ENCODE results near the gene CDKN2B-AS1. TPM values are rescaled to one million over a fixed set of nuclear protein-coding genes. Genes with fewer than 3 reads are reported as not detected.
A peak's percentile ranks its signal among the peaks of the same experiment; 100 is the strongest.

Gene CDKN2B-AS1
- total and polyA plus RNA-seq, 2 experiments from 2014 or later, result 0.14 TPM; not detected in 1

DNA sequence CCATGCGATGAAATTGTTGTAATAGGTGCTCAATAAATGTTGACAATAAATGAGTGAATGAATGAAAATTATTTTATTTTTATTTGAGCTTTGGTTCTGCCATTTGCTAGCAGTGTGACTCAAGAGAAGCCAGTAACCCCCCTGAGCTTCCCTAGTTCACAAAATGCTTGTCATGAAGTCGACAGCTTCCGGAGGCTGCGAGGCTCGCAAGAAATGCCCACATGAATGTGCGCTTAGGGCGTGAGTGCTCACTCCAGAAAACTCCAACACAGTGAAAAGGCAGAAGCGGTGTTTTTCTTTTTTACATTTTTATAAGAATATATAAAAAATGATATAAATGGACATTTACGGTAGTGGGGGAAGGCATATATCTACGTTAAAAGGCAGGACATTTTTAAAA is 26.9 kb upstream of the CDKN2B-AS1 start:
- no peak overlapping the region for H3K4me3 ChIP-seq
- peaks cover 46% of the 10 kb centered on the region for H3K4me1 Mint-ChIP-seq

More for the DNA sequence above, 26.9 kb upstream of the CDKN2B-AS1 start:
- TF ChIP-seq ZNF331 (CRISPR knock-in tag; IDR thresholded peaks at IDR 0.05; ENCODE audit: low read depth) (no peak), EZH2 (IDR thresholded peaks at IDR 0.05; ENCODE audit: low read depth, unreplicated experiment) (peak; percentile 76), JUNB (IDR thresholded peaks at IDR 0.05; ENCODE audit: unreplicated experiment) (no peak), ZNF114 (CRISPR knock-in tag; IDR thresholded peaks at IDR 0.05) (no peak)
- TF ChIP-seq, protein P1, sequence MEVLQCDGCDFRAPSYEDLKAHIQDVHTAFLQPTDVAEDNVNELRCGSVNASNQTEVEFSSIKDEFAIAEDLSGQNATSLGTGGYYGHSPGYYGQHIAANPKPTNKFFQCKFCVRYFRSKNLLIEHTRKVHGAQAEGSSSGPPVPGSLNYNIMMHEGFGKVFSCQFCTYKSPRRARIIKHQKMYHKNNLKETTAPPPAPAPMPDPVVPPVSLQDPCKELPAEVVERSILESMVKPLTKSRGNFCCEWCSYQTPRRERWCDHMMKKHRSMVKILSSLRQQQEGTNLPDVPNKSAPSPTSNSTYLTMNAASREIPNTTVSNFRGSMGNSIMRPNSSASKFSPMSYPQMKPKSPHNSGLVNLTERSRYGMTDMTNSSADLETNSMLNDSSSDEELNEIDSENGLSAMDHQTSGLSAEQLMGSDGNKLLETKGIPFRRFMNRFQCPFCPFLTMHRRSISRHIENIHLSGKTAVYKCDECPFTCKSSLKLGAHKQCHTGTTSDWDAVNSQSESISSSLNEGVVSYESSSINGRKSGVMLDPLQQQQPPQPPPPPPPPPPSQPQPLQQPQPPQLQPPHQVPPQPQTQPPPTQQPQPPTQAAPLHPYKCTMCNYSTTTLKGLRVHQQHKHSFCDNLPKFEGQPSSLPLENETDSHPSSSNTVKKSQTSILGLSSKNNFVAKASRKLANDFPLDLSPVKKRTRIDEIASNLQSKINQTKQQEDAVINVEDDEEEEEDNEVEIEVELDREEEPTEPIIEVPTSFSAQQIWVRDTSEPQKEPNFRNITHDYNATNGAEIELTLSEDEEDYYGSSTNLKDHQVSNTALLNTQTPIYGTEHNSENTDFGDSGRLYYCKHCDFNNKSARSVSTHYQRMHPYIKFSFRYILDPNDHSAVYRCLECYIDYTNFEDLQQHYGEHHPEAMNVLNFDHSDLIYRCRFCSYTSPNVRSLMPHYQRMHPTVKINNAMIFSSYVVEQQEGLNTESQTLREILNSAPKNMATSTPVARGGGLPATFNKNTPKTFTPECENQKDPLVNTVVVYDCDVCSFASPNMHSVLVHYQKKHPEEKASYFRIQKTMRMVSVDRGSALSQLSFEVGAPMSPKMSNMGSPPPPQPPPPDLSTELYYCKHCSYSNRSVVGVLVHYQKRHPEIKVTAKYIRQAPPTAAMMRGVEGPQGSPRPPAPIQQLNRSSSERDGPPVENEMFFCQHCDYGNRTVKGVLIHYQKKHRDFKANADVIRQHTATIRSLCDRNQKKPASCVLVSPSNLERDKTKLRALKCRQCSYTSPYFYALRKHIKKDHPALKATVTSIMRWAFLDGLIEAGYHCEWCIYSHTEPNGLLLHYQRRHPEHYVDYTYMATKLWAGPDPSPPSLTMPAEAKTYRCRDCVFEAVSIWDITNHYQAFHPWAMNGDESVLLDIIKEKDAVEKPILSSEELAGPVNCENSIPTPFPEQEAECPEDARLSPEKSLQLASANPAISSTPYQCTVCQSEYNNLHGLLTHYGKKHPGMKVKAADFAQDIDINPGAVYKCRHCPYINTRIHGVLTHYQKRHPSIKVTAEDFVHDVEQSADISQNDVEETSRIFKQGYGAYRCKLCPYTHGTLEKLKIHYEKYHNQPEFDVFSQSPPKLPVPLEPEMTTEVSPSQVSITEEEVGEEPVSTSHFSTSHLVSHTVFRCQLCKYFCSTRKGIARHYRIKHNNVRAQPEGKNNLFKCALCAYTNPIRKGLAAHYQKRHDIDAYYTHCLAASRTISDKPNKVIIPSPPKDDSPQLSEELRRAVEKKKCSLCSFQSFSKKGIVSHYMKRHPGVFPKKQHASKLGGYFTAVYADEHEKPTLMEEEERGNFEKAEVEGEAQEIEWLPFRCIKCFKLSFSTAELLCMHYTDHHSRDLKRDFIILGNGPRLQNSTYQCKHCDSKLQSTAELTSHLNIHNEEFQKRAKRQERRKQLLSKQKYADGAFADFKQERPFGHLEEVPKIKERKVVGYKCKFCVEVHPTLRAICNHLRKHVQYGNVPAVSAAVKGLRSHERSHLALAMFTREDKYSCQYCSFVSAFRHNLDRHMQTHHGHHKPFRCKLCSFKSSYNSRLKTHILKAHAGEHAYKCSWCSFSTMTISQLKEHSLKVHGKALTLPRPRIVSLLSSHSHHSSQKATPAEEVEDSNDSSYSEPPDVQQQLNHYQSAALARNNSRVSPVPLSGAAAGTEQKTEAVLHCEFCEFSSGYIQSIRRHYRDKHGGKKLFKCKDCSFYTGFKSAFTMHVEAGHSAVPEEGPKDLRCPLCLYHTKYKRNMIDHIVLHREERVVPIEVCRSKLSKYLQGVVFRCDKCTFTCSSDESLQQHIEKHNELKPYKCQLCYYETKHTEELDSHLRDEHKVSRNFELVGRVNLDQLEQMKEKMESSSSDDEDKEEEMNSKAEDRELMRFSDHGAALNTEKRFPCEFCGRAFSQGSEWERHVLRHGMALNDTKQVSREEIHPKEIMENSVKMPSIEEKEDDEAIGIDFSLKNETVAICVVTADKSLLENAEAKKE (CRISPR knock-in tag; IDR thresholded peaks at IDR 0.05), result no peak
- peak overlapping the region; percentile 36; the same call in 1 of the 3 replicates for H3K4me3 Mint-ChIP-seq
- Histone ChIP-seq H3K79me2 (replicated peaks; ENCODE audit: insufficient read depth) (no peaks in the 10 kb centered on the region), H3F3A (replicated peaks; ENCODE audit: low read depth) (peaks cover 50% of the 10 kb centered on the region), H3K4me2 (peak overlapping the region; percentile 55), H4K20me1 (replicated peaks; ENCODE audit: insufficient read depth) (peaks cover 25% of the 10 kb centered on the region), H3K27me3 (ENCODE audit: insufficient read depth) (peaks cover 100% of the 10 kb centered on the region), H3K27ac (ENCODE audit: low read depth) (no peak overlapping the region), H3K4me1 (ENCODE audit: insufficient read depth) (peaks cover 54% of the 10 kb centered on the region), H3K9me2 (ENCODE audit: insufficient read depth) (no peaks in the 10 kb centered on the region), H3K36me3 (ENCODE audit: insufficient read depth) (no peaks in the 10 kb centered on the region; the same call in 1 of the 2 replicates), H2AFZ (no peak overlapping the region)
- ATAC-seq (no peak), DNase-seq (ENCODE audit: low spot score) (peak; percentile 26)
- no peaks in the 10 kb centered on the region; the same call in 2 of the 3 replicates for H3K36me3 Mint-ChIP-seq (ENCODE audit: low read depth)
- peaks cover 3% of the 10 kb centered on the region for H3K9me3 Mint-ChIP-seq
- no peak overlapping the region for H3K27ac Mint-ChIP-seq
- peaks cover 99% of the 10 kb centered on the region for H3K27me3 Mint-ChIP-seq (ENCODE audit: insufficient read depth, low read depth, poor library complexity)

Measured in GM23338 (cell line).